Smooth muscle cell of the pulmonary artery (primary cell): ENCODE data around the gene HAND2. TPM values are rescaled to one million over a fixed set of nuclear protein-coding genes. Genes with fewer than 3 reads are reported as not detected.

Source experiments
- total RNA-seq: library from RNA; depleted of rRNA; stranded (reverse); fragments of >200 nt; gene quantifications from 2 replicates; pipeline ENCODE4 v1.2.3, GENCODE V29; 2014

HAND2 gene
- total RNA-seq, result 5.4 and 6.9 TPM in 2 replicates

GRCh38 chr4:173529477-173530325 lies at the start of gene HAND2:
HAND2 (minus strand) TSS chr4:173530229; CDS start chr4:173529289, 940 bp downstream.

Other genes with a start within 250 kb of the HAND2 start
- gene HMGB2, start 195.9 kb downstream of the HAND2 start, total RNA-seq, result 13.3 and 22.9 TPM in 2 replicates
- 25.5 and 28.2 TPM in 2 replicates for gene SAP30, start 159.3 kb downstream of the HAND2 start, total RNA-seq
- gene SCRG1, start 131.1 kb downstream of the HAND2 start, total RNA-seq, result 0.50 and 3.6 TPM in 2 replicates